Measurements from ENCODE around the gene ATF7. TPM values are rescaled to one million over a fixed set of nuclear protein-coding genes. Genes with fewer than 3 reads are reported as not detected.

The ATF7 gene
- total and polyA plus RNA-seq, 2 donors (not counting 1 experiment from before 2014, with no cell fraction given): 11.4 to 24.7 TPM

DNA sequence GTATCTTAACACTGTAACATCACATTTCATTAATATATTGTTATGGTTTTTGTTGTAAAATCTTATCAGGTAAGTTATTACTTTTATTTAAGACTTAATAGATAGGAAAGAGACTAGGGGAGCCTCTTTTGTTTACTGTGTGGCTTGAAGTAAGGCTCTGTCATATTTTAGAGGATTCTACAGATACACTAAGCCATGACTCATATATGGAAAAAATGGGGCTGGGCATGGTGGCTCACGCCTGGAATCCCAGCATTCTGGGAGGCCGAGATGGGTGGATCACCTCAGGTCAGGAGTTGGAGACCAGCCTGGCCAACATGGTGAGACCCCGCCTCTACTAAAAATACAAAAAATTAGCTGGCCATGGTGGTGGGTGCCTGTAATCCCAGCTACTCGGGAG, 95.3 kb downstream of the ATF7 start:
- H3K4me2 ChIP-seq (ENCODE audit: extremely low read depth, insufficient read depth, low read length): no peak overlapping the region
- peaks cover 14% of the 10 kb centered on the region for H3K36me3 ChIP-seq (ENCODE audit: control insufficient read depth, insufficient read depth, low read length)
- DNase-seq (ENCODE audit: low read depth in 2 of 2): peak; percentile 25 to 54
- no peaks in the 10 kb centered on the region for H3K79me2 ChIP-seq (ENCODE audit: control insufficient read depth, insufficient read depth, low read length)
- no peaks in the 10 kb centered on the region for H3K27me3 ChIP-seq (ENCODE audit: control insufficient read depth, insufficient read depth, low read length)
- H4K20me1 ChIP-seq (ENCODE audit: control insufficient read depth, extremely low read depth, insufficient read depth, low read length): no peaks in the 10 kb centered on the region
- TF ChIP-seq EZH2 (IDR thresholded peaks at IDR 0.05; ENCODE audit: low read length, missing control alignments): no peak
- TF ChIP-seq, protein P1, sequence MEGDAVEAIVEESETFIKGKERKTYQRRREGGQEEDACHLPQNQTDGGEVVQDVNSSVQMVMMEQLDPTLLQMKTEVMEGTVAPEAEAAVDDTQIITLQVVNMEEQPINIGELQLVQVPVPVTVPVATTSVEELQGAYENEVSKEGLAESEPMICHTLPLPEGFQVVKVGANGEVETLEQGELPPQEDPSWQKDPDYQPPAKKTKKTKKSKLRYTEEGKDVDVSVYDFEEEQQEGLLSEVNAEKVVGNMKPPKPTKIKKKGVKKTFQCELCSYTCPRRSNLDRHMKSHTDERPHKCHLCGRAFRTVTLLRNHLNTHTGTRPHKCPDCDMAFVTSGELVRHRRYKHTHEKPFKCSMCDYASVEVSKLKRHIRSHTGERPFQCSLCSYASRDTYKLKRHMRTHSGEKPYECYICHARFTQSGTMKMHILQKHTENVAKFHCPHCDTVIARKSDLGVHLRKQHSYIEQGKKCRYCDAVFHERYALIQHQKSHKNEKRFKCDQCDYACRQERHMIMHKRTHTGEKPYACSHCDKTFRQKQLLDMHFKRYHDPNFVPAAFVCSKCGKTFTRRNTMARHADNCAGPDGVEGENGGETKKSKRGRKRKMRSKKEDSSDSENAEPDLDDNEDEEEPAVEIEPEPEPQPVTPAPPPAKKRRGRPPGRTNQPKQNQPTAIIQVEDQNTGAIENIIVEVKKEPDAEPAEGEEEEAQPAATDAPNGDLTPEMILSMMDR (conservative IDR thresholded peaks at IDR 0.05 in 1 of 2, IDR thresholded peaks at IDR 0.05 in 1 of 2; ENCODE audit: low read depth in 1 of 2, low read length in 2 of 2): no peak
- H3K4me3 ChIP-seq (replicated peaks in 1 of 4; ENCODE audit: control extremely low read depth in 1 of 4, insufficient read depth in 1 of 4, low read depth in 3 of 4, low read length in 4 of 4): no peak overlapping the region
- no peak overlapping the region for H3K27ac ChIP-seq (ENCODE audit: insufficient read depth, low read length)
- no peak overlapping the region for H2AFZ ChIP-seq (ENCODE audit: low read length)
- H3K9me3 ChIP-seq (ENCODE audit: control insufficient read depth, insufficient read depth, low read depth, low read length): no peaks in the 10 kb centered on the region
- H3K4me1 ChIP-seq (ENCODE audit: control insufficient read depth, extremely low read depth, insufficient read depth, low read length): no peaks in the 10 kb centered on the region
- H3K9ac ChIP-seq (ENCODE audit: insufficient read depth, low read length): no peak overlapping the region

DNA sequence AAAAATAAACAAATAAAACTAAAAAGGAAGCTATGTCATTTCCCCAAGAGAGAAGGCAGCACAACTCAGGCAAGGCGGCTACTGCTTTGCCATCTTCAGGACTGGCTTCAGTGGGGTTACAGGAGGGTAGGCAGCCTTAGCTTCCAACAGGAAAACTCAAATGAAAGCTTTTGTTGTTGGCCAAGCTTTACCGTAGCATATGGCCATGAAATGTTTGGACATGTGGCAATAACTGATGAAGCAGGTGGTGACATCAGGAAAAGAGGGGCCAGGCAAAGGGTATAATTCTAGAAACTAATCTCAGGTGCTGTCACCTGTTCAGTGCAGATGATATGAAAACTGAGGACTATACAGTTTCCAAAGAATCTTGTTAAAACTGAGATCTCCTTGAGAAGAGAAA, 96.1 kb downstream of the ATF7 start:
- H3K36me3 ChIP-seq (ENCODE audit: control insufficient read depth, insufficient read depth, low read length): peaks cover 11% of the 10 kb centered on the region
- no peak for TF ChIP-seq EZH2 (IDR thresholded peaks at IDR 0.05; ENCODE audit: low read length, missing control alignments)
- TF ChIP-seq, protein P1 (conservative IDR thresholded peaks at IDR 0.05 in 1 of 2, IDR thresholded peaks at IDR 0.05 in 1 of 2; ENCODE audit: low read depth in 1 of 2, low read length in 2 of 2): no peak

DNA sequence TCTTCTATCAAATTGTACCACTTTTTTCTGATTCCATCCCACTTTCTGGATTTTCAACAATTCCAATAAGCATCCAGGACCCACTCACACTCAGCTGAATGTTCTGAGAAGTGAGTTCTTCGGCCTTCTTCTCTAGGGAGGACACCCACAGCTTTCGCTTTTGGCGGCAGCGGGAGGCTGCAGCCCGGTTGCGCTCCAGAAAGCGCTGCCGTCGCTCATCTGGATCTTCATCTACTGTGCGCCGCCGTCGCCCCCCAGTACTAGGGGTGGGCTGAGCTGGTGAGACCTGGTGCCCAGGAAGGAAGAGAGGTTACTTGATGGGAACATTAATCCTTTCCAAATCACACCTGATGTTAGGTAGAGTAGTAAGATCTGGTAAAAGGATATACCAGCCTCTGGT, 101.7 kb downstream of the ATF7 start:
- Histone ChIP-seq H2AFZ (ENCODE audit: low read length) (no peak overlapping the region), H3K9ac (ENCODE audit: insufficient read depth, low read length) (no peak overlapping the region), H3K27me3 (ENCODE audit: control insufficient read depth, insufficient read depth, low read length) (no peaks in the 10 kb centered on the region), H3K9me3 (ENCODE audit: control insufficient read depth, insufficient read depth, low read depth, low read length) (no peaks in the 10 kb centered on the region), H3K4me1 (ENCODE audit: control insufficient read depth, extremely low read depth, insufficient read depth, low read length) (no peaks in the 10 kb centered on the region), H3K79me2 (ENCODE audit: control insufficient read depth, insufficient read depth, low read length) (no peaks in the 10 kb centered on the region), H4K20me1 (ENCODE audit: control insufficient read depth, extremely low read depth, insufficient read depth, low read length) (no peaks in the 10 kb centered on the region), H3K4me2 (ENCODE audit: extremely low read depth, insufficient read depth, low read length) (no peak overlapping the region), H3K27ac (ENCODE audit: insufficient read depth, low read length) (no peak overlapping the region), H3K4me3 (replicated peaks in 1 of 4; ENCODE audit: control extremely low read depth in 1 of 4, insufficient read depth in 1 of 4, low read depth in 3 of 4, low read length in 4 of 4) (no peak overlapping the region), H3K36me3 (ENCODE audit: control insufficient read depth, insufficient read depth, low read length) (peaks cover 9% of the 10 kb centered on the region)
- DNase-seq (ENCODE audit: low read depth in 2 of 2): no peak
- TF ChIP-seq EZH2 (IDR thresholded peaks at IDR 0.05; ENCODE audit: low read length, missing control alignments): no peak
- TF ChIP-seq, protein P1 (conservative IDR thresholded peaks at IDR 0.05 in 1 of 2, IDR thresholded peaks at IDR 0.05 in 1 of 2; ENCODE audit: low read depth in 1 of 2, low read length in 2 of 2): no peak

More for the DNA sequence above, 96.1 kb downstream of the ATF7 start:
- Histone ChIP-seq H3K9me3 (ENCODE audit: control insufficient read depth, insufficient read depth, low read depth, low read length) (no peaks in the 10 kb centered on the region), H3K4me3 (replicated peaks in 1 of 4; ENCODE audit: control extremely low read depth in 1 of 4, insufficient read depth in 1 of 4, low read depth in 3 of 4, low read length in 4 of 4) (no peak overlapping the region), H3K27me3 (ENCODE audit: control insufficient read depth, insufficient read depth, low read length) (no peaks in the 10 kb centered on the region), H3K27ac (ENCODE audit: insufficient read depth, low read length) (no peak overlapping the region), H4K20me1 (ENCODE audit: control insufficient read depth, extremely low read depth, insufficient read depth, low read length) (no peaks in the 10 kb centered on the region), H3K9ac (ENCODE audit: insufficient read depth, low read length) (no peak overlapping the region), H2AFZ (ENCODE audit: low read length) (no peak overlapping the region), H3K79me2 (ENCODE audit: control insufficient read depth, insufficient read depth, low read length) (no peaks in the 10 kb centered on the region), H3K4me2 (ENCODE audit: extremely low read depth, insufficient read depth, low read length) (no peak overlapping the region), H3K4me1 (ENCODE audit: control insufficient read depth, extremely low read depth, insufficient read depth, low read length) (no peaks in the 10 kb centered on the region)
- no peak for DNase-seq (ENCODE audit: low read depth in 2 of 2)
